Upper lobe of left lung (tissue), 6 donors: ENCODE measurements around the gene KRTAP1-4. TPM values are rescaled to one million over a fixed set of nuclear protein-coding genes. Genes with fewer than 3 reads are reported as not detected.
"Not testable (repeated sequence)": the region's sequence is repeated elsewhere in the genome, so short reads cannot be mapped to it uniquely, and the experiment has no call there.

Source experiments
- ATAC-seq, 2 donors: fragments of 200-7000 bp; cut with Tn5 transposase; one replicate each; pipeline ENCODE4 v1.9.1; 2022; ENCODE audit warnings: mild to moderate bottlenecking in 2 of 2, moderate library complexity in 2 of 2; ENCODE audit not compliant: low FRiP score in 2 of 2
- DNase-seq, 2 donors: peaks; one replicate each; pipeline ENCODE4 v3.0.0-alpha.2; 2019 to 2020
- H3K27ac ChIP-seq, 4 donors: fragments of 200-600 bp; sonication (generic); one replicate each; pipeline ENCODE4 v1.5.1; 2016 to 2019
- H3K27me3 ChIP-seq, 4 donors: fragments of 200-600 bp; sonication (generic); one replicate each; pipeline ENCODE4 v1.5.1; 2017 to 2019
- H3K36me3 ChIP-seq, 4 donors: fragments of 200-600 bp; sonication (generic); one replicate each; pipeline ENCODE4 v1.5.1; 2016 to 2019
- H3K4me1 ChIP-seq, 4 donors: fragments of 200-600 bp; sonication (generic); one replicate each; pipeline ENCODE4 v1.5.1; 2018 to 2019
- H3K4me3 ChIP-seq, 4 donors: fragments of 200-600 bp; sonication (generic); one replicate each; pipeline ENCODE4 v1.5.1; 2017 to 2019; ENCODE audit warnings: mild to moderate bottlenecking in 2 of 4, moderate library complexity in 1 of 4
- H3K9me3 ChIP-seq, 4 donors: fragments of 200-600 bp; sonication (generic); one replicate each; pipeline ENCODE4 v1.5.1; 2018 to 2019
- CTCF ChIP-seq, 6 experiments: fragments of 450-650 bp in 4 of 6; fragments of 200-600 bp in 2 of 6; sonication (generic) in 2 of 6; IDR thresholded peaks; one replicate each; pipeline ENCODE4 v1.5.1; 2016 to 2019; ENCODE audit warnings: antibody characterized with exemption in 6 of 6
- EP300 ChIP-seq, 4 donors: sonication (generic); formaldehyde crosslinking; IDR thresholded peaks; one replicate each; pipeline ENCODE4 v1.5.1; 2017; ENCODE audit warnings: antibody characterized with exemption in 4 of 4, control low read depth in 2 of 4
- POLR2A ChIP-seq, 4 donors: fragments of 450-650 bp; IDR thresholded peaks; one replicate each; pipeline ENCODE4 v1.5.1; 2016 to 2017; ENCODE audit warnings: antibody characterized with exemption in 4 of 4, mild to moderate bottlenecking in 2 of 4
- POLR2AphosphoS5 ChIP-seq, 2 donors: sonication (generic); formaldehyde crosslinking; IDR thresholded peaks; one replicate each; pipeline ENCODE4 v1.5.1; 2017; ENCODE audit warnings: antibody characterized with exemption in 2 of 2
- WGBS, 2 donors: methylation state at CpG; one replicate each; pipeline ENCODE4 v1.1.5; 2017 to 2018; 5-methylcytosine and 5-hydroxymethylcytosine counted together
- total RNA-seq, 6 donors: library from RNA; depleted of rRNA in 4 of 6; stranded (reverse); fragments of >200 nt in 4 of 6; gene quantifications; one replicate each; pipeline versions ENCODE4 v1.1.0 to v1.2.1, GENCODE V29; 2016 to 2021
- donor health status: DM: no; HTN: no; CAD: no; lungs with moderate emphysema.
- donor health status: DM: no; HTN: yes; CAD: no; lungs with severe emphysema.

KRTAP1-4 gene
- total RNA-seq, 6 donors from 2014 or later: not detected

GRCh38 chr17:41069031-41069430, 39.0 kb upstream of the KRTAP1-4 start:
- H3K9me3 ChIP-seq: no peaks in the 10 kb centered on the region
- no peak for ATAC-seq
- no peaks in the 10 kb centered on the region for H3K4me1 ChIP-seq
- no peak for DNase-seq
- H3K36me3 ChIP-seq: no peaks in the 10 kb centered on the region
- TF ChIP-seq POLR2AphosphoS5 (IDR thresholded peaks at IDR 0.05): no peak
- TF ChIP-seq POLR2A (IDR thresholded peaks at IDR 0.05): no peak
- no peak for TF ChIP-seq CTCF (IDR thresholded peaks at IDR 0.05)
- no peak for TF ChIP-seq EP300 (IDR thresholded peaks at IDR 0.05)
- H3K27me3 ChIP-seq: no peaks in the 10 kb centered on the region
- 73 to 77% methylated on average over 3 of the region's 3 CpGs for WGBS, 2 donors
- H3K4me3 ChIP-seq: no peak overlapping the region
- H3K27ac ChIP-seq: no peak overlapping the region

- TF ChIP-seq POLR2A (IDR thresholded peaks at IDR 0.05) (no peak), CTCF (IDR thresholded peaks at IDR 0.05) (no peak), EP300 (IDR thresholded peaks at IDR 0.05) (no peak), POLR2AphosphoS5 (IDR thresholded peaks at IDR 0.05) (no peak)
- no peak overlapping the region for H3K4me3 ChIP-seq
- no peak for DNase-seq
These were observed 37.3 kb upstream of the KRTAP1-4 start for GRCh38 chr17:41067281-41067680.

GRCh38 chr17:41065829-41066624, 36.0 kb upstream of the KRTAP1-4 start, which contains the start of gene KRTAP2-4:
TSS of gene KRTAP2-4 (minus strand) at chr17:41065879. CDS start at chr17:41065845, 34 bp downstream.
- ATAC-seq (no peak), DNase-seq (no peak)
- Histone ChIP-seq H3K9me3 (no peaks in the 10 kb centered on the region), H3K4me3 (no peak within 1 kb of the TSS), H3K27me3 (no peaks in the 10 kb centered on the region), H3K36me3 (no peaks in the 10 kb centered on the region), H3K27ac (no peak within 1 kb of the TSS), H3K4me1 (no peaks in the 10 kb centered on the region)
- no peak for TF ChIP-seq EP300 (IDR thresholded peaks at IDR 0.05)
- no peak for TF ChIP-seq POLR2AphosphoS5 (IDR thresholded peaks at IDR 0.05)
- TF ChIP-seq POLR2A (IDR thresholded peaks at IDR 0.05): no peak
- no peak for TF ChIP-seq CTCF (IDR thresholded peaks at IDR 0.05)
- 80 to 89% methylated on average over 6 of the region's 6 CpGs for WGBS, 2 donors

More at GRCh38 chr17:41067281-41067680, 37.3 kb upstream of the KRTAP1-4 start:
- no peaks in the 10 kb centered on the region for H3K9me3 ChIP-seq
- no peak for ATAC-seq
- no peaks in the 10 kb centered on the region for H3K27me3 ChIP-seq
- no peaks in the 10 kb centered on the region for H3K4me1 ChIP-seq
- no peaks in the 10 kb centered on the region for H3K36me3 ChIP-seq
- no peak overlapping the region for H3K27ac ChIP-seq

- not testable (repeated sequence) for H3K27me3 ChIP-seq
These were observed 35.2 kb upstream of the KRTAP1-4 start for GRCh38 chr17:41065016-41065689.

GRCh38 chr17:41064301-41064700, 34.3 kb upstream of the KRTAP1-4 start:
- TF ChIP-seq POLR2A (IDR thresholded peaks at IDR 0.05) (no peak), POLR2AphosphoS5 (IDR thresholded peaks at IDR 0.05) (no peak), EP300 (IDR thresholded peaks at IDR 0.05) (no peak), CTCF (IDR thresholded peaks at IDR 0.05) (no peak)
- Histone ChIP-seq H3K27me3 (no peaks in the 10 kb centered on the region), H3K36me3 (no peaks in the 10 kb centered on the region), H3K4me3 (no peak overlapping the region), H3K4me1 (no peaks in the 10 kb centered on the region), H3K9me3 (no peaks in the 10 kb centered on the region), H3K27ac (no peak overlapping the region)
- ATAC-seq: no peak
- 78 to 79% methylated on average over 1 of the region's 1 CpG for WGBS, 2 donors
- DNase-seq: no peak

More at GRCh38 chr17:41065016-41065689, 35.2 kb upstream of the KRTAP1-4 start:
- not testable (repeated sequence) for H3K4me3 ChIP-seq, H3K27ac ChIP-seq, DNase-seq, H3K9me3 ChIP-seq, H3K36me3 ChIP-seq, ATAC-seq, H3K4me1 ChIP-seq
- 65 to 79% methylated on average over 6 to 7 of the region's 16 CpGs for WGBS, 2 donors
